IPS-18a (cell line): ENCODE data around the gene BABAM2.

ENCODE experiments used
- H3K27ac ChIP-seq: one replicate; pipeline ENCODE4 v1.5.1; 2013; ENCODE audit warnings: low read length
- H3K27me3 ChIP-seq: one replicate; pipeline ENCODE4 v1.6.1; 2013; ENCODE audit warnings: mild to moderate bottlenecking, low read length; ENCODE audit not compliant: control insufficient read depth, insufficient read depth
- H3K36me3 ChIP-seq: one replicate; pipeline ENCODE4 v1.6.1; 2013; ENCODE audit warnings: low read depth, low read length; ENCODE audit not compliant: control insufficient read depth
- H3K4me1 ChIP-seq: one replicate; pipeline ENCODE4 v1.6.1; 2013; ENCODE audit warnings: low read depth, low read length; ENCODE audit not compliant: control insufficient read depth
- H3K4me3 ChIP-seq: one replicate; pipeline ENCODE4 v1.5.1; 2013; ENCODE audit warnings: low read length
- H3K9ac ChIP-seq: one replicate; pipeline ENCODE4 v1.6.1; 2013; ENCODE audit warnings: mild to moderate bottlenecking, low read length, moderate library complexity
- H3K9me3 ChIP-seq: one replicate; pipeline ENCODE4 v1.6.1; 2013; ENCODE audit warnings: low read depth, low read length; ENCODE audit not compliant: control insufficient read depth

Gene BABAM2

GRCh38 chr2:28314968-28315367 is 424.4 kb downstream of the BABAM2 start:
- H3K4me3 ChIP-seq: no peak overlapping the region
- no peak overlapping the region for H3K27ac ChIP-seq
- no peak overlapping the region for H3K9ac ChIP-seq
- H3K36me3 ChIP-seq: no peaks in the 10 kb centered on the region
- H3K4me1 ChIP-seq: peaks cover 12% of the 10 kb centered on the region
- no peaks in the 10 kb centered on the region for H3K27me3 ChIP-seq
- no peaks in the 10 kb centered on the region for H3K9me3 ChIP-seq

- Histone ChIP-seq H3K4me3 (no peak overlapping the region), H3K27ac (no peak overlapping the region), H3K9me3 (no peaks in the 10 kb centered on the region), H3K27me3 (no peaks in the 10 kb centered on the region), H3K9ac (no peak overlapping the region), H3K36me3 (no peaks in the 10 kb centered on the region), H3K4me1 (peaks cover 20% of the 10 kb centered on the region)
These were observed 426.2 kb downstream of the BABAM2 start for GRCh38 chr2:28316546-28317335.

- H3K27ac ChIP-seq: no peak overlapping the region
- H3K27me3 ChIP-seq: no peaks in the 10 kb centered on the region
- no peak overlapping the region for H3K4me3 ChIP-seq
- no peaks in the 10 kb centered on the region for H3K36me3 ChIP-seq
- H3K9ac ChIP-seq: no peak overlapping the region
- H3K4me1 ChIP-seq: peaks cover 26% of the 10 kb centered on the region
- H3K9me3 ChIP-seq: no peaks in the 10 kb centered on the region
These were observed 426.9 kb downstream of the BABAM2 start for GRCh38 chr2:28317390-28317789.

GRCh38 chr2:28318023-28318422 is 427.5 kb downstream of the BABAM2 start:
- no peak overlapping the region for H3K9ac ChIP-seq
- no peaks in the 10 kb centered on the region for H3K36me3 ChIP-seq
- no peaks in the 10 kb centered on the region for H3K27me3 ChIP-seq

GRCh38 chr2:28318462-28319117 is 428.1 kb downstream of the BABAM2 start:
- Histone ChIP-seq H3K27ac (no peak overlapping the region), H3K4me3 (no peak overlapping the region), H3K27me3 (no peaks in the 10 kb centered on the region), H3K4me1 (peaks cover 34% of the 10 kb centered on the region), H3K36me3 (no peaks in the 10 kb centered on the region), H3K9me3 (no peaks in the 10 kb centered on the region), H3K9ac (no peak overlapping the region)

More at GRCh38 chr2:28318023-28318422, 427.5 kb downstream of the BABAM2 start:
- H3K4me3 ChIP-seq: no peak overlapping the region
- no peaks in the 10 kb centered on the region for H3K9me3 ChIP-seq
- peaks cover 33% of the 10 kb centered on the region for H3K4me1 ChIP-seq
- H3K27ac ChIP-seq: no peak overlapping the region

GRCh38 chr2:28319118-28320008 is 428.8 kb downstream of the BABAM2 start:
- Histone ChIP-seq H3K4me1 (peaks cover 34% of the 10 kb centered on the region), H3K27me3 (no peaks in the 10 kb centered on the region), H3K9ac (no peak overlapping the region), H3K9me3 (no peaks in the 10 kb centered on the region), H3K4me3 (no peak overlapping the region), H3K36me3 (no peaks in the 10 kb centered on the region), H3K27ac (no peak overlapping the region)

GRCh38 chr2:28320009-28320365 is 429.5 kb downstream of the BABAM2 start:
- no peak overlapping the region for H3K27ac ChIP-seq
- no peak overlapping the region for H3K4me3 ChIP-seq
- H3K36me3 ChIP-seq: no peaks in the 10 kb centered on the region
- no peaks in the 10 kb centered on the region for H3K9me3 ChIP-seq
- peaks cover 35% of the 10 kb centered on the region for H3K4me1 ChIP-seq
- H3K27me3 ChIP-seq: no peaks in the 10 kb centered on the region
- H3K9ac ChIP-seq: no peak overlapping the region

- Histone ChIP-seq H3K27me3 (no peaks in the 10 kb centered on the region), H3K27ac (no peak overlapping the region)
These were observed 429.8 kb downstream of the BABAM2 start for GRCh38 chr2:28320371-28320770.

GRCh38 chr2:28321426-28321825 is 430.9 kb downstream of the BABAM2 start:
- Histone ChIP-seq H3K9ac (no peak overlapping the region), H3K4me1 (peaks cover 45% of the 10 kb centered on the region), H3K36me3 (no peaks in the 10 kb centered on the region), H3K4me3 (peak overlapping the region; percentile 4), H3K27me3 (no peaks in the 10 kb centered on the region), H3K27ac (no peak overlapping the region), H3K9me3 (no peaks in the 10 kb centered on the region)

More at GRCh38 chr2:28320371-28320770, 429.8 kb downstream of the BABAM2 start:
- Histone ChIP-seq H3K9ac (no peak overlapping the region), H3K4me1 (peaks cover 39% of the 10 kb centered on the region), H3K4me3 (no peak overlapping the region), H3K9me3 (no peaks in the 10 kb centered on the region), H3K36me3 (no peaks in the 10 kb centered on the region)

GRCh38 chr2:28322051-28322450 is 431.5 kb downstream of the BABAM2 start:
- H3K4me3 ChIP-seq: no peak overlapping the region
- H3K4me1 ChIP-seq: peaks cover 45% of the 10 kb centered on the region
- no peak overlapping the region for H3K27ac ChIP-seq
- H3K9ac ChIP-seq: no peak overlapping the region
- H3K27me3 ChIP-seq: no peaks in the 10 kb centered on the region
- no peaks in the 10 kb centered on the region for H3K9me3 ChIP-seq
- no peaks in the 10 kb centered on the region for H3K36me3 ChIP-seq

GRCh38 chr2:28322456-28322855 is 431.9 kb downstream of the BABAM2 start:
- Histone ChIP-seq H3K9ac (no peak overlapping the region), H3K27ac (no peak overlapping the region), H3K4me1 (peaks cover 45% of the 10 kb centered on the region), H3K4me3 (no peak overlapping the region), H3K27me3 (no peaks in the 10 kb centered on the region), H3K36me3 (no peaks in the 10 kb centered on the region), H3K9me3 (no peaks in the 10 kb centered on the region)
